Erythroblast (primary cell): Measurements from ENCODE around the gene ULBP1.
"Not testable (repeated sequence)": the region's sequence is repeated elsewhere in the genome, so short reads cannot be mapped to it uniquely, and the experiment has no call there.

Experiments
- GATA1 ChIP-seq: IDR thresholded peaks from 2 replicates; pipeline ENCODE4 v1.6.1; 2011; ENCODE audit warnings: low read depth, mild to moderate bottlenecking, control low read depth, low read length, moderate library complexity
- POLR2A ChIP-seq: IDR thresholded peaks from 2 replicates; pipeline ENCODE4 v1.6.1; 2011; ENCODE audit warnings: mild to moderate bottlenecking, low read length

- TF ChIP-seq POLR2A, GATA1: not testable (repeated sequence)
Observed at GRCh38 chr6:149946631-149947030, 17.1 kb upstream of the ULBP1 start.
